Neural cell (in vitro differentiated cells): ENCODE results near the gene ALOXE3. TPM values are rescaled to one million over a fixed set of nuclear protein-coding genes. Genes with fewer than 3 reads are reported as not detected.
"Not testable (repeated sequence)": the region's sequence is repeated elsewhere in the genome, so short reads cannot be mapped to it uniquely, and the experiment has no call there.

ENCODE experiments used
- H2AFZ ChIP-seq: fragments of 200-600, 300-800 bp; sonication (generic), shearing (Covaris generic); 2 replicates; pipeline ENCODE4 v1.6.0; 2014; ENCODE audit warnings: low read depth, mild to moderate bottlenecking, antibody characterized with exemption, low read length, moderate library complexity
- H3F3A ChIP-seq: fragments of 200-600 bp; shearing (Covaris generic); 2 replicates; pipeline ENCODE4 v1.6.1; 2016; ENCODE audit warnings: mild to moderate bottlenecking, moderate library complexity, mixed read lengths, antibody characterized with exemption, low read length; ENCODE audit not compliant: insufficient read depth, poor library complexity, severe bottlenecking
- H3K27ac ChIP-seq: fragments of 200-600, 300-800 bp; sonication (generic), shearing (Covaris generic); 2 replicates; pipeline ENCODE4 v1.5.1; 2014; ENCODE audit warnings: mild to moderate bottlenecking, low read length, moderate library complexity
- H3K27me3 ChIP-seq: fragments of 300-800, 200-600 bp; sonication (generic), shearing (Covaris generic); 2 replicates; pipeline ENCODE4 v1.6.0; 2014; ENCODE audit warnings: mild to moderate bottlenecking, low read depth, low read length, moderate library complexity; ENCODE audit not compliant: insufficient read depth
- H3K36me3 ChIP-seq: fragments of 300-800, 200-600 bp; sonication (generic), shearing (Covaris generic); 2 replicates; pipeline ENCODE4 v1.5.1; 2014; ENCODE audit warnings: mild to moderate bottlenecking, antibody characterized with exemption, low read length, moderate library complexity; ENCODE audit not compliant: insufficient read depth
- H3K4me2 ChIP-seq: fragments of 300-800, 200-600 bp; sonication (generic), shearing (Covaris generic); 2 replicates; pipeline ENCODE4 v1.6.0; 2014; ENCODE audit warnings: mild to moderate bottlenecking, low read length
- H3K4me3 ChIP-seq: fragments of 300-800, 200-600 bp; sonication (generic), shearing (Covaris generic); 2 replicates; pipeline ENCODE4 v1.5.1; 2014; ENCODE audit warnings: mild to moderate bottlenecking, low read length, moderate library complexity
- H3K79me2 ChIP-seq: fragments of 200-600 bp; shearing (Covaris generic); replicated peaks from 2 replicates; pipeline ENCODE4 v1.6.0; 2014; ENCODE audit warnings: mild to moderate bottlenecking, low read length, moderate library complexity; ENCODE audit not compliant: insufficient read depth
- H3K9ac ChIP-seq: fragments of 300-800, 200-600 bp; sonication (generic), shearing (Covaris generic); 2 replicates; pipeline ENCODE4 v1.6.1; 2016; ENCODE audit warnings: mild to moderate bottlenecking, low read length, mixed read lengths
- H3K9me2 ChIP-seq: fragments of 200-600 bp; shearing (Covaris generic); 2 replicates; pipeline ENCODE4 v1.6.1; 2016; ENCODE audit warnings: mild to moderate bottlenecking, low read length, mixed read lengths; ENCODE audit not compliant: insufficient read depth
- H3K9me3 ChIP-seq: fragments of 200-600, 300-800 bp; sonication (generic), shearing (Covaris generic); 2 replicates; pipeline ENCODE4 v1.6.1; 2016; ENCODE audit warnings: mild to moderate bottlenecking, mixed run types, low read length, moderate library complexity, mixed read lengths
- H4K20me1 ChIP-seq: fragments of 200-600 bp; shearing (Covaris generic); 2 replicates; pipeline ENCODE4 v1.6.1; 2016; ENCODE audit warnings: mild to moderate bottlenecking, mixed run types; ENCODE audit not compliant: insufficient read depth
- CTCF ChIP-seq: fragments of 450-650 bp; IDR thresholded peaks from 2 replicates; pipeline ENCODE4 v1.5.1; 2014; ENCODE audit warnings: antibody characterized with exemption, mild to moderate bottlenecking, moderate library complexity; ENCODE audit not compliant: poor library complexity, severe bottlenecking
- EP300 ChIP-seq: fragments of 450-650 bp; conservative IDR thresholded peaks from 2 replicates; pipeline ENCODE4 v1.6.1; 2014; ENCODE audit warnings: antibody characterized with exemption, mild to moderate bottlenecking, moderate library complexity; ENCODE audit not compliant: poor library complexity, severe bottlenecking
- EZH2 ChIP-seq: fragments of 200-600, 300-800 bp; shearing (Covaris generic), sonication (generic); IDR thresholded peaks from 2 replicates; pipeline ENCODE4 v1.6.1; 2014; ENCODE audit warnings: antibody characterized with exemption, low read length, borderline replicate concordance, mild to moderate bottlenecking; ENCODE audit not compliant: insufficient read depth, poor library complexity, severe bottlenecking
- MXI1 ChIP-seq: fragments of 450-650 bp; conservative IDR thresholded peaks from 2 replicates; pipeline ENCODE4 v1.6.1; 2014; ENCODE audit warnings: antibody characterized with exemption, mild to moderate bottlenecking; ENCODE audit not compliant: poor library complexity, severe bottlenecking
- POLR2AphosphoS5 ChIP-seq: IDR thresholded peaks from 2 replicates; pipeline ENCODE4 v1.6.1; 2012
- RAD21 ChIP-seq: fragments of 450-650 bp; conservative IDR thresholded peaks from 2 replicates; pipeline ENCODE4 v1.6.1; 2014; ENCODE audit warnings: antibody characterized with exemption, mild to moderate bottlenecking, moderate library complexity
- REST ChIP-seq: IDR thresholded peaks from 2 replicates; pipeline ENCODE4 v1.6.1; 2012; ENCODE audit warnings: borderline replicate concordance
- SMC3 ChIP-seq: fragments of 450-650 bp; conservative IDR thresholded peaks from 2 replicates; pipeline ENCODE4 v1.6.1; 2014; ENCODE audit warnings: antibody characterized with exemption, mild to moderate bottlenecking, moderate library complexity; ENCODE audit not compliant: poor library complexity
- TAF1 ChIP-seq: IDR thresholded peaks from 2 replicates; pipeline ENCODE4 v1.6.1; 2012; ENCODE audit warnings: low read depth
- polyA plus RNA-seq: library from polyadenylated mRNA; depleted of rRNA; stranded (reverse); fragments of >200 nt; gene quantifications from 2 replicates; pipeline ENCODE4 v1.2.3, GENCODE V29; 2014

ALOXE3 gene
- polyA plus RNA-seq, 1 donor from 2014 or later, result 0.77 TPM

GRCh38 chr17:8062435-8062806, 55.9 kb downstream of the ALOXE3 start:
- Histone ChIP-seq H3K9me2 (no peaks in the 10 kb centered on the region), H2AFZ (no peak overlapping the region), H3K4me2 (no peak overlapping the region), H3F3A (no peaks in the 10 kb centered on the region), H3K27ac (no peak overlapping the region), H3K4me3 (peak overlapping the region; percentile 29), H4K20me1 (no peaks in the 10 kb centered on the region), H3K36me3 (no peaks in the 10 kb centered on the region), H3K27me3 (peaks cover 70% of the 10 kb centered on the region), H3K79me2 (no peaks in the 10 kb centered on the region), H3K9me3 (no peaks in the 10 kb centered on the region), H3K9ac (no peak overlapping the region)
- TF ChIP-seq EZH2, result no peak
- TF ChIP-seq CTCF, result no peak
- no peak for TF ChIP-seq RAD21
- TF ChIP-seq TAF1, result no peak
- TF ChIP-seq POLR2AphosphoS5, result no peak
- TF ChIP-seq SMC3, result no peak
- TF ChIP-seq REST, result no peak
- TF ChIP-seq EP300, result no peak
- no peak for TF ChIP-seq MXI1

DNA sequence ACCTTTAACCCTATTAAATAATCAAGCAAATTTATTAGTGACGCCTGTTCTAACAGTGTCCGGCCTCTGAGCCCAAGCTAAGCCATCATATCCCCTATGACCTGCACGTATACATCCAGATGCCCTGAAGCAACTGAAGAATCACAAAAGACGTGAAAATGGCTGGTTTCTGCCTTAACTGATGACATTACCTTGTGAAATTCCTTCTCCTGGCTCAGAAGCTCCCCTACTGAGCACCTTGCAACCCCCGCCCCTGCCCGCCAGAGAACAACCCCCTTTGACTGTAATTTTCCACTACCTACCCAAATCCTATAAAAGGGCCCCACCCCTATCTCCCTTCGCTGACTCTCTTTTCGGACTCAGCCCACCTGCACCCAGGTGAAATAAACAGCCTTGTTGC, 56.5 kb downstream of the ALOXE3 start:
- not testable (repeated sequence) for H3K36me3 ChIP-seq, H3K27ac ChIP-seq, H4K20me1 ChIP-seq, H3K4me3 ChIP-seq, H3K9ac ChIP-seq, H3K4me2 ChIP-seq, H3F3A ChIP-seq, H3K9me2 ChIP-seq, H3K79me2 ChIP-seq, H2AFZ ChIP-seq, H3K9me3 ChIP-seq
- H3K27me3 ChIP-seq, result peaks cover 69% of the 10 kb centered on the region

GRCh38 chr17:8060274-8060673, 58.0 kb downstream of the ALOXE3 start:
- Histone ChIP-seq H3K27ac (no peak overlapping the region), H3K79me2 (no peaks in the 10 kb centered on the region), H2AFZ (no peak overlapping the region), H3K36me3 (no peaks in the 10 kb centered on the region), H3F3A (no peaks in the 10 kb centered on the region), H4K20me1 (no peaks in the 10 kb centered on the region), H3K4me3 (no peak overlapping the region), H3K4me2 (no peak overlapping the region), H3K9ac (peak overlapping the region; percentile 13), H3K9me2 (no peaks in the 10 kb centered on the region), H3K9me3 (no peaks in the 10 kb centered on the region), H3K27me3 (peaks cover 60% of the 10 kb centered on the region)
- TF ChIP-seq RAD21, result peak; percentile 91
- no peak for TF ChIP-seq REST
- TF ChIP-seq MXI1, result no peak
- TF ChIP-seq SMC3, result peak; percentile 81
- peak; percentile 91 for TF ChIP-seq CTCF
- no peak for TF ChIP-seq POLR2AphosphoS5
- no peak for TF ChIP-seq TAF1
- TF ChIP-seq EP300, result no peak
- no peak for TF ChIP-seq EZH2
